ENCODE results near the gene SLC44A3. TPM values are rescaled to one million over a fixed set of nuclear protein-coding genes. Genes with fewer than 3 reads are reported as not detected.

Gene SLC44A3
- total and polyA plus RNA-seq, 9 of the 15 experiments (the other 6 are each of a cell fraction or from before 2014, with no cell fraction given): not detected

GRCh38 chr1:94846308-94846707 lies 26.2 kb downstream of the SLC44A3 start:
- intact Hi-C loops (cut with micrococcal nuclease) (no loop called here), in situ Hi-C loops (cut with MboI) (no loop called here)
- no peaks in the 10 kb centered on the region for H3K9me3 ChIP-seq (replicated peaks; ENCODE audit: control insufficient read depth, insufficient read depth, low read depth, low read length)
- no peak overlapping the region for H2AFZ ChIP-seq (ENCODE audit: low read depth, low read length)
- H3K9ac ChIP-seq (ENCODE audit: insufficient read depth in 1 of 2, low read depth in 2 of 2, low read length in 2 of 2): no peak overlapping the region
- no peak for ATAC-seq
- no peak for DNase-seq (ENCODE audit: extremely low read depth in 1 of 4, low spot score in 3 of 4)
- H3K4me1 ChIP-seq (replicated peaks in 1 of 2; ENCODE audit: control insufficient read depth in 2 of 2, insufficient read depth in 2 of 2, low read length in 2 of 2): no peaks in the 10 kb centered on the region
- no peak overlapping the region for H3K4me2 ChIP-seq (ENCODE audit: insufficient read depth, low read length)
- H3K27me3 ChIP-seq (ENCODE audit: control insufficient read depth in 2 of 2, insufficient read depth in 2 of 2, low read length in 2 of 2): peaks cover 11 to 45% of the 10 kb centered on the region in 2 experiments
- no peaks in the 10 kb centered on the region for H3K79me2 ChIP-seq (ENCODE audit: control insufficient read depth, insufficient read depth, low read length)
- no peak overlapping the region for H3K4me3 ChIP-seq
- H3K36me3 ChIP-seq (ENCODE audit: control insufficient read depth, insufficient read depth, low read length): no peaks in the 10 kb centered on the region
- POLR2A ChIA-PET: interaction anchor here (0.5 kb wide), 1 partner anchor 1093 kb away, joined by 3 read pairs; no protein-coding TSS in a partner anchor
- CTCF ChIA-PET (ENCODE audit: low intra/inter-chr PET ratio): no interaction called here
- 0% methylated on average over 5 of the region's 5 CpGs for WGBS (ENCODE audit: insufficient coverage, low coverage, missing lambda C conversion rate)
- no peak overlapping the region for H3K27ac ChIP-seq (ENCODE audit: extremely low read depth, low read depth, low read length)
- no peaks in the 10 kb centered on the region for H4K20me1 ChIP-seq (replicated peaks; ENCODE audit: control insufficient read depth, insufficient read depth, low read length)
- FAIRE-seq: no peak
- no peaks in the 10 kb centered on the region for H3K9me1 ChIP-seq (ENCODE audit: control insufficient read depth, insufficient read depth, low read length)
- no TSS peak for BruUV-seq (replicated peaks)
- TF ChIP-seq, protein P1, sequence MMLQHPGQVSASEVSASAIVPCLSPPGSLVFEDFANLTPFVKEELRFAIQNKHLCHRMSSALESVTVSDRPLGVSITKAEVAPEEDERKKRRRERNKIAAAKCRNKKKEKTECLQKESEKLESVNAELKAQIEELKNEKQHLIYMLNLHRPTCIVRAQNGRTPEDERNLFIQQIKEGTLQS (IDR thresholded peaks at IDR 0.05): no peak
- TF ChIP-seq, protein P1 (CRISPR knock-in tag; conservative IDR thresholded peaks at IDR 0.05): no peak
- TF ChIP-seq MEF2A (IDR thresholded peaks at IDR 0.05; ENCODE audit: control insufficient read depth, low read depth, low read length) (no peak), RAD21 (CRISPR knock-in tag; conservative IDR thresholded peaks at IDR 0.05 in 1 of 2, IDR thresholded peaks at IDR 0.05 in 1 of 2) (no peak), NFE2 (IDR thresholded peaks at IDR 0.05; ENCODE audit: low read depth) (no peak), TEAD4 (IDR thresholded peaks at IDR 0.05; ENCODE audit: low read length) (no peak), TEAD4 (CRISPR knock-in tag; IDR thresholded peaks at IDR 0.05; ENCODE audit: borderline replicate concordance) (no peak), ZNF76 (CRISPR knock-in tag; IDR thresholded peaks at IDR 0.05; ENCODE audit: borderline replicate concordance) (no peak), THRB (CRISPR knock-in tag; conservative IDR thresholded peaks at IDR 0.05) (no peak), BDP1 (IDR thresholded peaks at IDR 0.05; ENCODE audit: insufficient read depth, insufficient read length) (no peak), RFX1 (IDR thresholded peaks at IDR 0.05) (no peak), ZNF584 (CRISPR knock-in tag; IDR thresholded peaks at IDR 0.05; ENCODE audit: low read depth) (no peak), HDAC1 (IDR thresholded peaks at IDR 0.05) (no peak), BMI1 (IDR thresholded peaks at IDR 0.05; ENCODE audit: low read length) (no peak), NFIX (CRISPR knock-in tag; IDR thresholded peaks at IDR 0.05; ENCODE audit: low read depth) (no peak)
- TF ChIP-seq, protein P2, sequence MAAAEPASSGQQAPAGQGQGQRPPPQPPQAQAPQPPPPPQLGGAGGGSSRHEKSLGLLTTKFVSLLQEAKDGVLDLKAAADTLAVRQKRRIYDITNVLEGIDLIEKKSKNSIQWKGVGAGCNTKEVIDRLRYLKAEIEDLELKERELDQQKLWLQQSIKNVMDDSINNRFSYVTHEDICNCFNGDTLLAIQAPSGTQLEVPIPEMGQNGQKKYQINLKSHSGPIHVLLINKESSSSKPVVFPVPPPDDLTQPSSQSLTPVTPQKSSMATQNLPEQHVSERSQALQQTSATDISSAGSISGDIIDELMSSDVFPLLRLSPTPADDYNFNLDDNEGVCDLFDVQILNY (CRISPR knock-in tag; IDR thresholded peaks at IDR 0.05): no peak
- TF ChIP-seq, protein P3, sequence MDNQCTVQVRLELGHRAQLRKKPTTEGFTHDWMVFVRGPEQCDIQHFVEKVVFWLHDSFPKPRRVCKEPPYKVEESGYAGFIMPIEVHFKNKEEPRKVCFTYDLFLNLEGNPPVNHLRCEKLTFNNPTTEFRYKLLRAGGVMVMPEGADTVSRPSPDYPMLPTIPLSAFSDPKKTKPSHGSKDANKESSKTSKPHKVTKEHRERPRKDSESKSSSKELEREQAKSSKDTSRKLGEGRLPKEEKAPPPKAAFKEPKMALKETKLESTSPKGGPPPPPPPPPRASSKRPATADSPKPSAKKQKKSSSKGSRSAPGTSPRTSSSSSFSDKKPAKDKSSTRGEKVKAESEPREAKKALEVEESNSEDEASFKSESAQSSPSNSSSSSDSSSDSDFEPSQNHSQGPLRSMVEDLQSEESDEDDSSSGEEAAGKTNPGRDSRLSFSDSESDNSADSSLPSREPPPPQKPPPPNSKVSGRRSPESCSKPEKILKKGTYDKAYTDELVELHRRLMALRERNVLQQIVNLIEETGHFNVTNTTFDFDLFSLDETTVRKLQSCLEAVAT (IDR thresholded peaks at IDR 0.05): no peak

Measured in K562 (cell line).